Endothelial cell of umbilical vein (primary cell): ENCODE measurements around the gene GC.

Experiments used
- EZH2 ChIP-seq: IDR thresholded peaks from 2 replicates; pipeline ENCODE4 v1.6.1; 2012; ENCODE audit warnings: borderline replicate concordance, low read depth, mild to moderate bottlenecking, moderate library complexity, low read length, inconsistent platforms; ENCODE audit not compliant: severe bottlenecking
- GATA2 ChIP-seq: IDR thresholded peaks from 2 replicates; pipeline ENCODE4 v1.7.0; 2011; ENCODE audit warnings: low read depth, mild to moderate bottlenecking, moderate library complexity, mixed read lengths, low read length; ENCODE audit not compliant: insufficient read length, insufficient read depth
- JUN ChIP-seq: IDR thresholded peaks from 2 replicates; pipeline ENCODE4 v1.6.1; 2011; ENCODE audit warnings: borderline replicate concordance, low read depth; ENCODE audit not compliant: insufficient read length, insufficient read depth
- POLR2A ChIP-seq: IDR thresholded peaks from 2 replicates; pipeline ENCODE4 v1.6.1; 2012; ENCODE audit warnings: low read depth, mild to moderate bottlenecking, control low read depth, low read length
- POLR2AphosphoS5 ChIP-seq: IDR thresholded peaks from 2 replicates; pipeline ENCODE4 v1.6.1; 2012; ENCODE audit warnings: low read depth, mild to moderate bottlenecking, control low read depth, low read length, moderate library complexity; ENCODE audit not compliant: insufficient read depth
- TF ChIP-seq, protein P1 (sequence below), 2 donors: IDR thresholded peaks; 1 replicate in 1 of 2; 2 replicates in 1 of 2; pipeline ENCODE4 v1.5.1; 2011; ENCODE audit warnings: low read length in 2 of 2, mild to moderate bottlenecking in 2 of 2, moderate library complexity in 2 of 2, control low read depth in 1 of 2, inconsistent platforms in 1 of 2, low read depth in 1 of 2; ENCODE audit not compliant: insufficient read depth in 1 of 2; ENCODE audit errors: extremely low read depth in 1 of 2
- TF ChIP-seq, protein P2 (sequence below): IDR thresholded peaks from 2 replicates; pipeline ENCODE4 v1.6.1; 2011; ENCODE audit not compliant: insufficient read depth, insufficient read length

DNA sequence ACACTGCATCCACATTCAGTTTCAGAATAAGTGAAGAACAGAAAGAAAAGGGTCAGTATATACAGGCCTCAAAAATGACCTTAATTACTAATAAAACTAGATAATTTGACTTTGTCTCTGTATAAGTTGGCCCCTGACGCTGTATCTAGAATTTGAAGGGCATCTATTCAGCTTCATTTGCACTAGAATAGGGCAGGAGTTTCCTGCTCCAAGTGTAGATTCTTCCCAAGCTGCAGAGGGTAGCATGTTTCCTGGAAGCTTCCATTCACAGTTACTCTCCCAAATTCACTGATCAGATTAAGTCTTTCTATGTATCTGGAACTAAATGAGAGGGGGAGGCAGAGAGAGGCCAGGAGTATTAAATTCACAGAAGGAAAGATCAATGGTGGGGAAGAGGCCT, 90.9 kb downstream of the GC start:
- TF ChIP-seq, protein P1, sequence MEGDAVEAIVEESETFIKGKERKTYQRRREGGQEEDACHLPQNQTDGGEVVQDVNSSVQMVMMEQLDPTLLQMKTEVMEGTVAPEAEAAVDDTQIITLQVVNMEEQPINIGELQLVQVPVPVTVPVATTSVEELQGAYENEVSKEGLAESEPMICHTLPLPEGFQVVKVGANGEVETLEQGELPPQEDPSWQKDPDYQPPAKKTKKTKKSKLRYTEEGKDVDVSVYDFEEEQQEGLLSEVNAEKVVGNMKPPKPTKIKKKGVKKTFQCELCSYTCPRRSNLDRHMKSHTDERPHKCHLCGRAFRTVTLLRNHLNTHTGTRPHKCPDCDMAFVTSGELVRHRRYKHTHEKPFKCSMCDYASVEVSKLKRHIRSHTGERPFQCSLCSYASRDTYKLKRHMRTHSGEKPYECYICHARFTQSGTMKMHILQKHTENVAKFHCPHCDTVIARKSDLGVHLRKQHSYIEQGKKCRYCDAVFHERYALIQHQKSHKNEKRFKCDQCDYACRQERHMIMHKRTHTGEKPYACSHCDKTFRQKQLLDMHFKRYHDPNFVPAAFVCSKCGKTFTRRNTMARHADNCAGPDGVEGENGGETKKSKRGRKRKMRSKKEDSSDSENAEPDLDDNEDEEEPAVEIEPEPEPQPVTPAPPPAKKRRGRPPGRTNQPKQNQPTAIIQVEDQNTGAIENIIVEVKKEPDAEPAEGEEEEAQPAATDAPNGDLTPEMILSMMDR (IDR thresholded peaks at IDR 0.05; ENCODE audit: extremely low read depth in 1 of 2, insufficient read depth in 1 of 2, low read depth in 1 of 2, low read length in 2 of 2): no peak
- TF ChIP-seq, protein P2, sequence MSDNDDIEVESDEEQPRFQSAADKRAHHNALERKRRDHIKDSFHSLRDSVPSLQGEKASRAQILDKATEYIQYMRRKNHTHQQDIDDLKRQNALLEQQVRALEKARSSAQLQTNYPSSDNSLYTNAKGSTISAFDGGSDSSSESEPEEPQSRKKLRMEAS: no peak
- TF ChIP-seq EZH2: no peak
- TF ChIP-seq POLR2A: no peak
- no peak for TF ChIP-seq POLR2AphosphoS5
- TF ChIP-seq GATA2: no peak
- TF ChIP-seq JUN: no peak
